Hematopoietic multipotent progenitor cell treated with erythropoietin and hydrocortisone succinate and interleukin-3 and kit ligand, for 6 days (in vitro differentiated cells): Measurements from ENCODE around the gene TMIGD2.
"Not testable (repeated sequence)": the region's sequence is repeated elsewhere in the genome, so short reads cannot be mapped to it uniquely, and the experiment has no call there.

Experiments
- DNase-seq: peaks from one replicate; pipeline ENCODE4 v3.0.0-alpha.2; 2015

TMIGD2 gene

GRCh38 chr19:4295972-4296771 is 6.0 kb downstream of the TMIGD2 start:
- peak; percentile 52 for DNase-seq

GRCh38 chr19:4294389-4294788 is 7.8 kb downstream of the TMIGD2 start:
- DNase-seq, result no peak

- no peak for DNase-seq
Observed at GRCh38 chr19:4292515-4292914, 9.7 kb downstream of the TMIGD2 start.

- no peak for DNase-seq
Observed at GRCh38 chr19:4291184-4291732, 10.9 kb downstream of the TMIGD2 start.

GRCh38 chr19:4288091-4288777 is 14.0 kb downstream of the TMIGD2 start:
- DNase-seq, result no peak

- not testable (repeated sequence) for DNase-seq
Observed at GRCh38 chr19:4286141-4286540, 16.0 kb downstream of the TMIGD2 start.

GRCh38 chr19:4284974-4285373 is 17.2 kb downstream of the TMIGD2 start:
- DNase-seq, result no peak

GRCh38 chr19:4284176-4284958 is 17.8 kb downstream of the TMIGD2 start:
- peak; percentile 57 for DNase-seq

GRCh38 chr19:4279530-4280422 is 22.4 kb downstream of the TMIGD2 start:
- DNase-seq, result no peak

- no peak for DNase-seq
Observed at GRCh38 chr19:4279267-4279529, 23.0 kb downstream of the TMIGD2 start.

GRCh38 chr19:4278419-4279266 is 23.5 kb downstream of the TMIGD2 start, which contains the start of gene SHD:
Gene SHD, plus strand, starts transcription at chr19:4279266. Its CDS starts 798 bp downstream, at chr19:4280064.
- DNase-seq, result no peak

GRCh38 chr19:4278010-4278409 is 24.2 kb downstream of the TMIGD2 start:
- no peak for DNase-seq

GRCh38 chr19:4277191-4277696 is 24.9 kb downstream of the TMIGD2 start:
- no peak for DNase-seq

GRCh38 chr19:4274321-4274686 is 27.9 kb downstream of the TMIGD2 start:
- DNase-seq, result not testable (repeated sequence)

GRCh38 chr19:4272894-4273293 is 29.3 kb downstream of the TMIGD2 start:
- no peak for DNase-seq

- DNase-seq, result no peak
Observed at GRCh38 chr19:4268816-4269430, 33.3 kb downstream of the TMIGD2 start.

GRCh38 chr19:4267901-4268815 is 34.0 kb downstream of the TMIGD2 start:
- DNase-seq, result no peak

GRCh38 chr19:4267101-4267900 is 34.9 kb downstream of the TMIGD2 start:
- peak; percentile 83 for DNase-seq
